ENCODE results near the gene ANKRD40. TPM values are rescaled to one million over a fixed set of nuclear protein-coding genes. Genes with fewer than 3 reads are reported as not detected.
A peak's percentile ranks its signal among the peaks of the same experiment; 100 is the strongest.
"Not testable (repeated sequence)": the region's sequence is repeated elsewhere in the genome, so short reads cannot be mapped to it uniquely, and the experiment has no call there.

The ANKRD40 gene
- total RNA-seq, 1 experiment from 2014 or later = 42.0 TPM

- DNase-seq = no peak
- no peaks in the 10 kb centered on the region for H3K36me3 ChIP-seq (replicated peaks; ENCODE audit: control insufficient read depth, insufficient read depth, low read length)
- H3K27me3 ChIP-seq (ENCODE audit: control insufficient read depth, insufficient read depth, low read length) = no peaks in the 10 kb centered on the region
- H3K4me3 ChIP-seq (ENCODE audit: insufficient read depth, low read depth, low read length) = peak overlapping the region; percentile 96
These were observed 13.7 kb upstream of the ANKRD40 start for GRCh38 chr17:50721194-50722010.

GRCh38 chr17:50719924-50720794 lies 12.4 kb upstream of the ANKRD40 start:
- Histone ChIP-seq H3K36me3 (replicated peaks; ENCODE audit: control insufficient read depth, insufficient read depth, low read length) (no peaks in the 10 kb centered on the region), H3K27me3 (ENCODE audit: control insufficient read depth, insufficient read depth, low read length) (no peaks in the 10 kb centered on the region), H3K4me3 (ENCODE audit: insufficient read depth, low read depth, low read length) (peak overlapping the region; percentile 96)
- DNase-seq = no peak

DNA sequence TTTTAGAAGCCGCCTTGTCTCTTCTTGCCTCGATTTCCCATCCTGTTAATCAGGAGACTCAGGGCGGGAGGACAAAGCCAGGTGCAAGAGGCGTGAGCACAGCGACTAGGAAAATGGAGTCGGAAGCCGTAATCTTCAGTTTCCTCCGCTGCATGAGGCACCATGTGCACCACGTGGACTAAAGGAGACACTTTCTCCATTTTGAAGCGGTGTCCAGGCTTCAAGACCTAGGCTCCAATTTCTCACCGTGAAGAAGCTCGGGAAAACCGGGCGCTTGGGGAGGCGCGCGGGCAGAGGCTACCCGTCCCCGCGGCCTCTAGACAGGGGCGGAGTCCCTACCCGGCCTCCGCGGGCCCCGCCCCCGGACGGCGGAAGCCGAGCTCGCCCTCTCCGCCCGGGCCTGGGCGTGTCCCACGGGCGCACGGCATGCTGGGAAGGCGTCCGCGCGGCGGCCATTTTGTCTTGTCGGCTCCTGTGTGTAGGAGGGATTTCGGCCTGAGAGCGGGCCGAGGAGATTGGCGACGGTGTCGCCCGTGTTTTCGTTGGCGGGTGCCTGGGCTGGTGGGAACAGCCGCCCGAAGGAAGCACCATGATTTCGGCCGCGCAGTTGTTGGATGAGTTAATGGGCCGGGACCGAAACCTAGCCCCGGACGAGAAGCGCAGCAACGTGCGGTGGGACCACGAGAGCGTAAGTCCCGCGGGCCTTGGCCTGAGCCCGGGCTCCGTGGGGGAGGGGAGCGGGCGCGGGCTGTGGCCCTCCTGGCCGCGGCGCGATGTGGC lies 11.6 kb upstream of the ANKRD40 start, which contains the start of gene LUC7L3:
LUC7L3 (plus strand) TSS at position 460 of the 780 bp plus-strand sequence; CDS start at position 590, 130 bp downstream.
- Histone ChIP-seq H3K36me3 (replicated peaks; ENCODE audit: control insufficient read depth, insufficient read depth, low read length) (no peaks in the 10 kb centered on the region), H3K4me3 (ENCODE audit: insufficient read depth, low read depth, low read length) (peak within 1 kb of the TSS; percentile 96), H3K27me3 (ENCODE audit: control insufficient read depth, insufficient read depth, low read length) (no peaks in the 10 kb centered on the region)
- peak; percentile 99 for DNase-seq

- H3K4me3 ChIP-seq (ENCODE audit: insufficient read depth, low read depth, low read length) = no peak overlapping the region
- no peak for DNase-seq
- H3K27me3 ChIP-seq (ENCODE audit: control insufficient read depth, insufficient read depth, low read length) = no peaks in the 10 kb centered on the region
- no peaks in the 10 kb centered on the region for H3K36me3 ChIP-seq (replicated peaks; ENCODE audit: control insufficient read depth, insufficient read depth, low read length)
These were observed 7.8 kb upstream of the ANKRD40 start for GRCh38 chr17:50715471-50715870.

- no peaks in the 10 kb centered on the region for H3K27me3 ChIP-seq (ENCODE audit: control insufficient read depth, insufficient read depth, low read length)
- H3K36me3 ChIP-seq (replicated peaks; ENCODE audit: control insufficient read depth, insufficient read depth, low read length) = no peaks in the 10 kb centered on the region
- DNase-seq = no peak
- no peak overlapping the region for H3K4me3 ChIP-seq (ENCODE audit: insufficient read depth, low read depth, low read length)
These were observed 4.9 kb upstream of the ANKRD40 start for GRCh38 chr17:50712641-50713040.

GRCh38 chr17:50710650-50711049 lies 2.9 kb upstream of the ANKRD40 start:
- Histone ChIP-seq H3K27me3 (ENCODE audit: control insufficient read depth, insufficient read depth, low read length) (no peaks in the 10 kb centered on the region), H3K4me3 (ENCODE audit: insufficient read depth, low read depth, low read length) (no peak overlapping the region), H3K36me3 (replicated peaks; ENCODE audit: control insufficient read depth, insufficient read depth, low read length) (no peaks in the 10 kb centered on the region; the same call in 1 of the 2 replicates)
- no peak for DNase-seq

DNA sequence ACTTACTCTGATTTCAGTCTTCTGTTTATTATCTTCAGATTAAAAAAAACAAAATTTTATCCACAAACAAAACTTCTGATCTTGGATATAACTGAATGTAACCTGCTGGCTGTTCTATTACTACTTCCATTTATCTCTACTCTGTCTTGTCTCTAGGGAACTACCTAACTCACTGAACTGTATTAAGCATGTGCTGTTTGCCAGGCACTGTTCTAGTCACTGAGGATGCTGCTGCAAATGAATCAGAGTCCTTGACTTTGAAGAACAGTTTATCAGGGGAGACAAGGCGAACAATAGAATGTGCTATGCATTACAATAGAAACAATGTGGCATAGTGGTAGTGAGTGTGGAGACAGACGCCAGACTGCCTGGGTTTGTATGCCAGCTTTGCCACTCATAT lies 2.3 kb upstream of the ANKRD40 start:
- DNase-seq = no peak
- Histone ChIP-seq H3K4me3 (ENCODE audit: insufficient read depth, low read depth, low read length) (no peak overlapping the region), H3K36me3 (replicated peaks; ENCODE audit: control insufficient read depth, insufficient read depth, low read length) (peaks cover 1% of the 10 kb centered on the region; the same call in 1 of the 2 replicates), H3K27me3 (ENCODE audit: control insufficient read depth, insufficient read depth, low read length) (no peaks in the 10 kb centered on the region)

GRCh38 chr17:50709053-50709452 lies 1.3 kb upstream of the ANKRD40 start:
- not testable (repeated sequence) for H3K36me3 ChIP-seq (replicated peaks; ENCODE audit: control insufficient read depth, insufficient read depth, low read length); H3K27me3 ChIP-seq (ENCODE audit: control insufficient read depth, insufficient read depth, low read length); DNase-seq; H3K4me3 ChIP-seq (ENCODE audit: insufficient read depth, low read depth, low read length)

DNA sequence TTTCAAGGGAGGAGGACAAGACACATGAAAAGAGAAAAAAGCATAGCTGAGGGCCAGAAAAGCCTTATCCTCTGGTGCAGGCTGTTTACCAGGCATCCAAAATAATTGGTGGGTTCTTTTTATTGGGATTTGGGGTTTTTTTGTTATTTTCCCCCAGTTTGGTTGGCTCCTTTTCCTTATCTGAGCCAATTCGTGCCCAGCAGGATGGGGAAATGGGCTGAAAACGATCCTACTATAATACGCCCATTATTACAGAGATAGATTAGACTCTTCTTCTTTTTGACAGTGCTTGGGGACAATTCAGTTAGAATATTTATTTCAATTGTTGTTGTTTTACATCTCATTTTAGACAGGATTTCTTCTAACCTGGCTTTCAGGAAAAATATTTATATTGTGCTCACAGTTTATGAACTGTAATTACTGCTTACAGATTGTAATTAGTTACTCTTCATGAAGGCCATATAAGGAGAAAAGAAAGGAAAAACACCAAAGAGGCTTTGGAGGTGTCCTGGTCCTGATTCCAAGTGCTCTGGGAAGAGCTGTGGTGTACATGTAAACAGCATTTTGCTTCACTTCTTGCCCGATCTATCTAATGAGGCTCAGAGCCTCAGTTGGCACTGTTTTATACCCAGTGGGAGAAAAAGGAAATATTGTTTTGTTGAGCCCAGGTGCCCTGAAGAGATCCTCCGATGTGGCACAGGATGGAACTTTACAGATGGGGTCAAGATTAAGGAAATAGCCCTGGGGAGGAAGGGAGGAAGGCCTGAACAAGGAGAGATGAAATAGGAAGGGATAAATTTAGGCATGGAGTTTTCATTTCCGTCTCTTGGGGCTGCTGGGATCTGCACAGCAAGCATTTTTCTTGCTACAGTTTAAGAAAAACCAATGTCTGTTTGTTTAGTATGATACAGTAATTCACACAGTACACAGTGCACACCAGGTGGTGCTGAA lies 611 bp upstream of the ANKRD40 start:
- Histone ChIP-seq H3K27me3 (ENCODE audit: control insufficient read depth, insufficient read depth, low read length) (no peaks in the 10 kb centered on the region), H3K36me3 (replicated peaks; ENCODE audit: control insufficient read depth, insufficient read depth, low read length) (peaks cover 3% of the 10 kb centered on the region; the same call in 1 of the 2 replicates), H3K4me3 (ENCODE audit: insufficient read depth, low read depth, low read length) (peak overlapping the region; percentile 85)
- DNase-seq = no peak

DNA sequence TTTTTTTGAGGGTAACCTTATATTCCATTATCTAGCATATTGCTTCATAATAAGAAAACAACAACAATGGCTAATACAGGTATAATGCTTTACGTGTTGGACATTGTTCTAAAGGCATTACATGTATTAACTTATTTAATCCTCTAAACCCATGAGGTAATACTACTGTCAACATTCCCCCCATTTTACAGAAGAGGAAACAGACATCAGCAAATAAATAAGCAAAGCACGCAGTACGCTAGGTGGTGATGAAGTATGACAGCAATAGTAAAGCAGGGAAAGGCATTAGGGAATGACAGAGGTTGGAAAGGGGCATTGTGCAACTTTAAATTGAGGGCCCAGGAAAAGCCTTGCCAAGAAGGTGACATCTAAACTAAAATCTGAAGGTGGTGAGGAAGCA lies 4.6 kb downstream of the ANKRD40 start:
- Histone ChIP-seq H3K36me3 (replicated peaks; ENCODE audit: control insufficient read depth, insufficient read depth, low read length) (peaks cover 11% of the 10 kb centered on the region), H3K4me3 (ENCODE audit: insufficient read depth, low read depth, low read length) (no peak overlapping the region), H3K27me3 (ENCODE audit: control insufficient read depth, insufficient read depth, low read length) (no peaks in the 10 kb centered on the region)
- no peak for DNase-seq

DNA sequence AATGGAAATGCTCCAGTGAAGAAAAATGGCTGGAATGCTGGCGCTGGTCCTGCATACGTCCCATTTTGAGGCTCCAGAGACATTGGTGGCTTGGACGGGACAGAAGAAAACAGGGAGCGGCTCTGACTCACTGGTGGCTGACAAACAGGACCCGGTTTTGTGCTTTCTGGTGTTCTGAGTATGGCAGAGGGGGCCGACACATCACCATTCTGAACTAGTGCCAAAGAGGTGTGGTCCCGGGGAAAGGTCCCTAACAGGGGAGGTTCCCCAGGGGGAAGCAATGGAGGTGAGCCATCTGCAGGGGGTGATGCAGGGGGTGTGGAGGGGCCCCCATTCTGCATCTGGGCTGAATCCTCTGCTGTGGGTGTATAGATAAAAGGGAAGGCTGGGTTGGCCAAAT lies 8.3 kb downstream of the ANKRD40 start:
- H3K36me3 ChIP-seq (replicated peaks; ENCODE audit: control insufficient read depth, insufficient read depth, low read length) = peaks cover 33% of the 10 kb centered on the region
- no peak overlapping the region for H3K4me3 ChIP-seq (ENCODE audit: insufficient read depth, low read depth, low read length)
- no peak for DNase-seq
- no peaks in the 10 kb centered on the region for H3K27me3 ChIP-seq (ENCODE audit: control insufficient read depth, insufficient read depth, low read length)

GRCh38 chr17:50697663-50698272 lies 9.9 kb downstream of the ANKRD40 start:
- H3K27me3 ChIP-seq (ENCODE audit: control insufficient read depth, insufficient read depth, low read length) = no peaks in the 10 kb centered on the region
- H3K36me3 ChIP-seq (replicated peaks; ENCODE audit: control insufficient read depth, insufficient read depth, low read length) = peaks cover 37% of the 10 kb centered on the region

GRCh38 chr17:50697062-50697461 lies 10.7 kb downstream of the ANKRD40 start:
- Histone ChIP-seq H3K36me3 (replicated peaks; ENCODE audit: control insufficient read depth, insufficient read depth, low read length) (peaks cover 37% of the 10 kb centered on the region), H3K4me3 (ENCODE audit: insufficient read depth, low read depth, low read length) (no peak overlapping the region)
- DNase-seq = no peak

More at GRCh38 chr17:50697663-50698272, 9.9 kb downstream of the ANKRD40 start:
- DNase-seq = no peak
- no peak overlapping the region for H3K4me3 ChIP-seq (ENCODE audit: insufficient read depth, low read depth, low read length)

More at GRCh38 chr17:50697062-50697461, 10.7 kb downstream of the ANKRD40 start:
- no peaks in the 10 kb centered on the region for H3K27me3 ChIP-seq (ENCODE audit: control insufficient read depth, insufficient read depth, low read length)
